HT1080 (cell line): ENCODE results near the gene SH3TC2. TPM values are rescaled to one million over a fixed set of nuclear protein-coding genes. Genes with fewer than 3 reads are reported as not detected.
A peak's percentile ranks its signal among the peaks of the same experiment; 100 is the strongest.

Source experiments
- DNase-seq: peaks from one replicate; pipeline ENCODE4 v3.0.0-alpha.2; 2015; ENCODE audit warnings: low read depth
- total RNA-seq: library from RNA; depleted of rRNA; stranded (reverse); fragments of >200 nt; shearing (Covaris generic); gene quantifications from 2 replicates; pipeline ENCODE4 v1.2.3, GENCODE V29; 2014

SH3TC2 gene
- total RNA-seq, 1 experiment from 2014 or later, result 24.0 TPM

DNA sequence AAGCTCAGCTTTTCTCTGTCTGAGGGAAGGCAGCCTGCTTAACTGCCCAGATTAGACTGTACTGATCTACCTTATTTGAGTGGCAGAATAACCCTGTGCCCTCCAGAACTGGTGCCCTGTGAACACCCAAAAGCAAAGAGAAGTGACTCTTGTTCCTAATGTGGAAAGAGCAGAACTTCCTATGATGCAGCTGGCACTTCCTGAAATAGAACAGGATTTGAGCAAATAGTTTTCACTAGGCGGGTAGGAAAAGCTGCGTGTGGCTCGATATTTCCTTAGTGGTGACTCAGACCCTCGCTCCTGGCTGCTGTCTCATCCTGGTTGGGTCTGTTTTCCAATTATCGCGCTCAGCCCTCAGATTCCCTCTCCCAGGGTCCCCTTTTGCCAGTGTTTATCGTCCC lies 89.9 kb downstream of the SH3TC2 start:
- DNase-seq, result peak; percentile 97

DNA sequence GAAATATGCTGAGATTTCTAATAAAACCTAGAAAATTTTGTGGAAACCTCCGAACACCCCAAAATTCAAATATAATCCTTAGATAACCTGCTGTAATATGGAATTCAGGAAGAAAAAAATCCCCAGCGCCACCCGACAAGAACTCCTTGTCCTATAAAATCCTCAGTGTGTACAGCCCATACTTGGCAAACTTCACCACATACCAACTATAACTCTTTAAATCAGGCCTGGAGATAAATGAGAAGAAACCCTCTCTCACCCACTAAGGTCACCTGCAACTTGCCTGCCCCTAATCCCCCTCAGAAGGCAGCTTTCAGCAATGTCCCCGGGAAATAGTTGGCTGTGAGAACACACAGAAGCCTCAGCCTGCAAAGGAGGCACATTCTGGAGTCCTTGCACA lies 90.5 kb downstream of the SH3TC2 start:
- no peak for DNase-seq

DNA sequence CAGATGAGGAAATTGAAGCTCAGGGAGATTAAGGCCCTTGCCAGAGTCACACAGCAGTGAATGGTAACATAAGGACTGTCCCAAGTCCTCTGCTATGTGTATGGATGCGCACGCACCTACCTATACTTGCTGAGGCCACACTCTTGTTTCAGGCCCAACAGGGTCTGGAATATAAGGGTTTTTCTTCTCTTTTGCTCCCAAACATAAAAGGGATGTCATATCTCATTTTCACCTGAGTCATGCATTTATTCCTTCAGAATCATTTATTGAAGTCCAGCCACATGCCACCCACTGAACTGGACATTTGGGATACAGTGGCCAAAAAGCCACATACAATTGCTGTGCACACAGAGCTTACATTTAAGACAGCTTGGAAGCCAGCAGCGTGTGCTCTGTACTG lies 92.0 kb downstream of the SH3TC2 start:
- no peak for DNase-seq

DNA sequence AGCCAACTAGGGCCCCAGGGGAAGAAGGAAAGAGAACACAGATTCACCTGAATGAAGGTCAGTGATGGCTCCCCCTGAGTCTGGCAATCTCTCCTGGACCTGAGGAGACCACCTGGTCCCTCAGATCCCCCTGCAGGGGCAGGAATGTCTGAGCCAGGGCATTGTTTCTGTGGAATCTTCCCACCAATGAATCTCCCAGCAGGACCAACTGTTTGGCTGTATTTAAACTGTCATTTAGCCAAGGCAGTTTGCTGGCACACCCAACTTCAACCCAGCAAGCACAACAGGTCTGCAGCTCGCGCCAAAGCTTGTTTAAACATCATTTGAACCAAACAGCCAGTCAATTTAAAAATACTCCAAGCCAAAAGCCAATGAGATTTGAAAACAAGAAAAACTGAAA lies 92.6 kb downstream of the SH3TC2 start:
- no peak for DNase-seq

GRCh38 chr5:148969291-148969690 lies 93.6 kb downstream of the SH3TC2 start:
- DNase-seq, result no peak

- no peak for DNase-seq
Measured at GRCh38 chr5:148968311-148968710, 94.6 kb downstream of the SH3TC2 start.

GRCh38 chr5:148967783-148968182 lies 95.1 kb downstream of the SH3TC2 start:
- no peak for DNase-seq

- DNase-seq, result no peak
Measured at GRCh38 chr5:148966938-148967337, 95.9 kb downstream of the SH3TC2 start.

GRCh38 chr5:148966348-148966747 lies 96.5 kb downstream of the SH3TC2 start:
- DNase-seq, result no peak

DNA sequence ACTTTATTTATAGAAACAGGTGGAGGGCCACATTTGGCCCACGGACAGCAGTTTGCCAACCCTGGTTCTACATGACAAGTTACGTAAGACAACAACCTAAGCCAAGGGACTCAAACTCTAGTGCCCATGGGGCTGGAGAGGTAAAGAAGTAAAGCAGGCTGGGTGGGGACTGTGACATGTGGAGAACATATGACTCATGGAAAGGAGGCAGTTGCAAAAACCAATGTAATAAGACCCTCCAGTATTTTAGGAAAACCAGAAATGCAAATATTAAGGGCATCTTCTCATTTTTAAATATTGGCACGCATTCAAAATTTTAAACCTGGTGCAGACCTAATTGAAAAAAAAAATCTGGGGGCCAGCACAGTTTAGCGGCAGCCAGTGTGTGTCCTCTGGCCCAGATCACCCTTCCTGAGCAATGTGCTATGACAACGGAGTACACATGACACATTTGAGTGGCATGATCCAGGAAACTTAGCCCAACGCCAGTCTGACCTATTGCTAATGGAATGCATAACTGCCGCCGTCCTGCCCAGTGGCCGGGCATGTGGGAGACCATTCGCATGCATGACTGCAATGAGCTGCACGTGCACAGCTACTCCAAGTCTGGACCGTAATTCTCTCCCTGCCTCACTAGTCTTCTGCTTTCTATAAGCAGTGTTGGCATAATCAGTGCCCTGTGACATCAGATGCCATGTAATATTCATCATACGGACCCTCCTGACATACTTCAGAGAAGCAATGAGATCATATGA lies 97.2 kb downstream of the SH3TC2 start:
- peak; percentile 100 for DNase-seq

DNA sequence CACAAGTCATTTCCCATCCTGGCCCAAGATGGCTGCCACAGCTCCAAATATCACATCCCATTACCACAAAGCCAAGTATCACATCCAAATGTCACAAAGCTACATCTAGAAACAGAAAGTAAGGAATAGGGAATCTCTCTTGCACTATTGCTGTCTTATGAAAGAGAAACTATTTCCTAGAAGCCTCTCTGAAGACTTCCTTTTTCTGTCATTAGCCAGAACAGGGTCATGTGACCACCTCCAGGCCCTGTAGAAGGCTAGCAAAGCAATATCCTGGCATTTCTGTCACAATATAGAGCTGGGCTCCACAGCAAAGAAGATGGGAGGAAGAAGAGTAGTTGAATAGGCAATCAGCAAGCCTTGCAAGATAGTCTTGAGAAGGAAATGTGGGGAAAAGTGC lies 99.2 kb downstream of the SH3TC2 start:
- no peak for DNase-seq

- DNase-seq, result no peak
Measured at GRCh38 chr5:148962761-148963324, 100.0 kb downstream of the SH3TC2 start.

- DNase-seq, result no peak
Measured at GRCh38 chr5:148962200-148962550, 100.7 kb downstream of the SH3TC2 start.

DNA sequence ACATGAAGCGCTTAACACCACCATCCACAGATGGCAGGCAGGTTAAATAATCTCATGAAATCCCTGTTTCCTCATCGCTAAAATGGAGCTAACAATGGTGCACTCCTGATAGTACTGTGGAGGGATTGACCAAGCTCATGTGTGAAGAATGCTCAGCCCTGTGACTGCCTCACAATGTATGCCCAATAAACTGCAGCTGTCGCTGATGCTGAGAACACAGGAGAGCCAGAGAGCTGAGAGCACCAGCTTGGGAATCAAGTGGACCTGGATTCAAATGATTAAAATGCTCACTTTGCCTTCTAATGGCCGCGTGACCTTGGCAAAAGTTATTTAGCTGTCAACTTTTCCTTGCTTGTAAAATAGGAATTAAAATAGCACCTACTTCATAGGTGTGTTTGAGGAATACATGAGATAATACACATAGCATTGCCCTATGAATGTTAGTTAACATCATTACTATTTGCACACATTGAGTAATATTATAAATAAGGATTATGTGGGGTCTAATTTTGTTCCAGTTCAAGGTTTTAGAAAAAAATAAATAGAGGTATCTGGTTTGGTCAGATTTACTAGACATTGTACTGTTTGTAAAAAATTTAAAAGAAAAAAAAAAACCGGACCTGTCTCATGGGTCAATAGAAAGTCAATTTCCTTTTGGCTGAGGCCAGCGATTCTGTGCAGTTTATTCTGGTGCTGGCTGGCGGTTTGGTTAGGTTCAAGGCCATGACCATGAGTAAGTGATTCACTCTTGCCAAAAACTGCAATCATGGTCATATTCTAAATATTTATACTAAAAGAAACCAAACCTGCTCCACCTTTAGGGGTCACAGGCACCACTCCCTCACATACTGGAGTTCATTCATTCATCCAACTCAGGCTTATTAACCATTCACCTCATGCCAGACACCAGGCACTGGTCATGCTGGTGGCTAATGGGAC lies 101.3 kb downstream of the SH3TC2 start:
- DNase-seq, result no peak

DNA sequence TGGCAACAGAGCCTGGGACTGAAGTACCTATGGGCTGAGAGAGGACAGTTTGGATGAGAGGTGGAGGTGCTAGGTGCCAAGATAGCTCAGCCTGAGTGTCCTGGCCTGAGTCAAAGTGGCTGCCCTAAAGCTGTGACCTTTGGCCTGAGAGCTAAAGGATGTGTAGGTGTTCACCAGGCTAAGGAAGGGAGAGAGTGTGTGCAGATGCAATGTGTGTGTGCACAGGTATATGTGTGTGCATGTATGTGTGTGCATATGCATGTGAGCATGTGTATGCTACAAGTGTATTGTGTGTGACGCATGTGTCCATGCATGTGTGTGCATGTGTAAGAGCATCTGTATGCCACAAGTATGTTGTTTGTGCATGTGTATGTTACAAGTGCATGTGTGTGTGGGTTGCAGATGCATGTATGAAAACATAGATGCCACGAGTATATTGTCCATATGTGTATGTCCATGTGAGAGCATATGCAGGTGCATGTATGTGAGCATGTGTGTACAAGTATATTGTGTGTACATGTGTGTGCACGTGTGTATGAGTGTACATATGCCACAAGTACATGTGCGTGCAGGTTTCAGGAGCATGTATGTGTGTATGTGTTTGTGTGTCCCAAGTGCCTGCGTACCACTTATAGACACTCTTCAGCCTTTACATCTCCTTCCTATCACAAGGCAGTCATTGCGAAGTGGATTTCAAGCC lies 102.6 kb downstream of the SH3TC2 start:
- no peak for DNase-seq

GRCh38 chr5:148957591-148958202 lies 105.2 kb downstream of the SH3TC2 start:
- peak; percentile 61 for DNase-seq

DNA sequence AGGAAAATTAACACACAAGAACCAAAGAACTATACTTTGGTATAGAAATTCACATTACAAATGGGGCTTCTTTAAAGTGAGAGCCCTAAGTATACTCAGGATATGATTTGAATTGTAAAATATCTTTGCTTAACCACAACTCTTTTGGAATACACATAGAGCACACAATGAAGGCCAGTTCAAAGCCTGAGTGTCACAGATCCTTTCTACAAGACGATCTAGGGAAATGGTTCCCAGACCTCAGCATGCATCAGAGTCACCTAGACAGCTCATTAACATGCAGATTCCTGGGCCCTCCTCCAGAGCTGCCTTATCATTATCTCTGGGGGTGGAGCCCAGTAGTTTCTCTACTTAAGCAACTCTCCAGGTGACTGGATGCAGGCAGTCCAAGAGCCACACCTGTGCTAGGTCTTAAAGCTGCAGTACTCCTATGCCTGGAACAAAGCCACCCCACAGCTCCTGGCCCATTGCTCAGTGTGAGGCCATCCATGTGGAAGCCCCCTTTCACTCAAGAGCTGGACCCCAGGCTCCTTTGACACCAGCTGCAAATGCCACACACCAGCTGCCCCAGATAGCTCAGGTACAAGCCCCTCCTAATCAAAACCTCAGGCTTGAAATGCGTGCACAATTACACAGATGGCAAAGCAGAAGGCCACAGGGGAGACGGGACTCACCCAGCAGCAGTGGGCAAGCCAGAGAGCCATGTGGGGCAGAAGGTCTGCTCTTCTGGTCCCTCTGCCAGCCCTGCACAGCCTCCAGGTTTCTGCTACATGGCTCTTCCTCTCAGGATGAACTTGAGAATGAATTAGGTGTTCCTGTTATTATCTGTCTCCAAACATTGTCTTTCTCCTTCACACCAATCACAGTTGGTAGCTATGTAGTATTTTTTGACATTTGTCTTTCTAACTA lies 106.1 kb downstream of the SH3TC2 start:
- peak; percentile 52 for DNase-seq
